H9 (cell line): ENCODE data around the gene OVOL1. TPM values are rescaled to one million over a fixed set of nuclear protein-coding genes. Genes with fewer than 3 reads are reported as not detected.

ENCODE experiments used
- DNase-seq: peaks from one replicate; pipeline ENCODE4 v3.0.0-alpha.2; 2017
- H2AFZ ChIP-seq: one replicate; pipeline ENCODE4 v1.6.1; 2013; ENCODE audit warnings: mild to moderate bottlenecking, low read length, control low read depth, moderate library complexity
- H2AK5ac ChIP-seq: 2 replicates; pipeline ENCODE4 v1.6.1; 2013; ENCODE audit warnings: low read length, control low read depth, mixed read lengths; ENCODE audit not compliant: insufficient read length
- H2BK120ac ChIP-seq: one replicate; pipeline ENCODE4 v1.6.1; 2013; ENCODE audit warnings: low read depth, mild to moderate bottlenecking, low read length, control low read depth, inconsistent platforms; ENCODE audit not compliant: poor library complexity, severe bottlenecking
- H2BK12ac ChIP-seq: 2 replicates; pipeline ENCODE4 v1.6.1; 2013; ENCODE audit warnings: low read length, control low read depth, mixed read lengths, low read depth; ENCODE audit not compliant: insufficient read length
- H2BK15ac ChIP-seq: 2 replicates; pipeline ENCODE4 v1.6.1; 2013; ENCODE audit warnings: low read depth, low read length, control low read depth
- H2BK20ac ChIP-seq: one replicate; pipeline ENCODE4 v1.6.1; 2013; ENCODE audit warnings: low read depth, mild to moderate bottlenecking, low read length, control low read depth, inconsistent platforms; ENCODE audit not compliant: poor library complexity, severe bottlenecking
- H2BK5ac ChIP-seq: 2 replicates; pipeline ENCODE4 v1.6.1; 2013; ENCODE audit warnings: low read length, control low read depth, mixed read lengths; ENCODE audit not compliant: insufficient read length
- H3K14ac ChIP-seq: 2 replicates; pipeline ENCODE4 v1.6.1; 2013; ENCODE audit warnings: low read length, control low read depth; ENCODE audit not compliant: insufficient read depth
- H3K18ac ChIP-seq: 2 replicates; pipeline ENCODE4 v1.6.1; 2013; ENCODE audit warnings: low read depth, mild to moderate bottlenecking, mixed read lengths, low read length, control low read depth; ENCODE audit not compliant: insufficient read length
- H3K23ac ChIP-seq: 2 replicates; pipeline ENCODE4 v1.6.1; 2013; ENCODE audit warnings: low read length, control low read depth, mixed read lengths, low read depth; ENCODE audit not compliant: insufficient read length
- H3K23me2 ChIP-seq: 2 replicates; pipeline ENCODE4 v1.6.1; 2013; ENCODE audit warnings: low read depth, mild to moderate bottlenecking, mixed read lengths, low read length, control low read depth; ENCODE audit not compliant: insufficient read length, poor library complexity, severe bottlenecking
- H3K27ac ChIP-seq: 2 replicates; pipeline ENCODE4 v1.5.1; 2013; ENCODE audit warnings: low read length, control low read depth, mixed read lengths, low read depth; ENCODE audit not compliant: insufficient read length
- H3K27me3 ChIP-seq: 2 replicates; pipeline ENCODE4 v1.6.1; 2013; ENCODE audit warnings: low read length, control low read depth, inconsistent platforms; ENCODE audit not compliant: insufficient read depth
- H3K4ac ChIP-seq: 2 replicates; pipeline ENCODE4 v1.6.1; 2013; ENCODE audit warnings: low read depth, mild to moderate bottlenecking, control low read depth, inconsistent platforms, low read length, moderate library complexity
- H3K4me1 ChIP-seq: 2 replicates; pipeline ENCODE4 v1.6.1; 2013; ENCODE audit warnings: low read length, control low read depth, inconsistent platforms; ENCODE audit not compliant: insufficient read depth
- H3K4me2 ChIP-seq: 2 replicates; pipeline ENCODE4 v1.6.1; 2013; ENCODE audit warnings: low read length, control low read depth, mixed read lengths; ENCODE audit not compliant: insufficient read length, insufficient read depth
- H3K56ac ChIP-seq: 2 replicates; pipeline ENCODE4 v1.6.1; 2013; ENCODE audit warnings: low read depth, mild to moderate bottlenecking, mixed read lengths, low read length, control low read depth; ENCODE audit not compliant: insufficient read length
- H3K79me1 ChIP-seq: 2 replicates; pipeline ENCODE4 v1.6.1; 2013; ENCODE audit warnings: low read depth, mild to moderate bottlenecking, moderate library complexity, low read length, control low read depth, inconsistent platforms; ENCODE audit not compliant: insufficient read depth, poor library complexity, severe bottlenecking
- H3K79me2 ChIP-seq: 2 replicates; pipeline ENCODE4 v1.6.1; 2013; ENCODE audit warnings: low read length, control low read depth, inconsistent platforms; ENCODE audit not compliant: insufficient read depth
- H3K9ac ChIP-seq: 2 replicates; pipeline ENCODE4 v1.6.1; 2013; ENCODE audit warnings: low read length, control low read depth, mixed read lengths; ENCODE audit not compliant: insufficient read length; ENCODE audit errors: extremely low read depth
- H3K9me3 ChIP-seq: one replicate; pipeline ENCODE4 v1.6.1; 2013; ENCODE audit warnings: low read depth, low read length, inconsistent platforms; ENCODE audit not compliant: control insufficient read depth
- H3T11ph ChIP-seq: one replicate; pipeline ENCODE4 v1.6.1; 2013; ENCODE audit warnings: mild to moderate bottlenecking, low read length, control low read depth, inconsistent platforms
- H4K20me1 ChIP-seq: one replicate; pipeline ENCODE4 v1.6.1; 2013; ENCODE audit not compliant: control insufficient read depth, insufficient read length, insufficient read depth
- H4K5ac ChIP-seq: 2 replicates; pipeline ENCODE4 v1.6.1; 2013; ENCODE audit warnings: low read depth, mild to moderate bottlenecking, mixed read lengths, low read length, control low read depth; ENCODE audit not compliant: insufficient read length
- H4K8ac ChIP-seq: replicated peaks from 2 replicates; pipeline ENCODE4 v1.6.1; 2013; ENCODE audit warnings: low read length, control low read depth, mixed read lengths, low read depth; ENCODE audit not compliant: insufficient read length
- H4K91ac ChIP-seq: 2 replicates; pipeline ENCODE4 v1.6.1; 2013; ENCODE audit warnings: low read depth, mild to moderate bottlenecking, moderate library complexity, mixed read lengths, low read length, control low read depth; ENCODE audit not compliant: insufficient read length
- H3K27ac Mint-ChIP-seq, 3 experiments: 2 replicates in 2 of 3; 3 replicates in 1 of 3; pipeline ENCODE4 v1.8.0; 2020 to 2021; ENCODE audit warnings: mixed read lengths in 3 of 3, mild to moderate bottlenecking in 1 of 3, moderate library complexity in 1 of 3
- H3K27me3 Mint-ChIP-seq: 2 replicates; pipeline ENCODE4 v1.8.0; 2021; ENCODE audit warnings: low read depth, mild to moderate bottlenecking, moderate library complexity, mixed read lengths
- H3K36me3 Mint-ChIP-seq, 3 experiments: 2 replicates in 2 of 3; 3 replicates in 1 of 3; pipeline ENCODE4 v1.8.0; 2020 to 2021; ENCODE audit warnings: low read depth in 3 of 3, mixed read lengths in 3 of 3; ENCODE audit not compliant: insufficient read depth in 1 of 3
- H3K4me1 Mint-ChIP-seq, 2 experiments: 2 replicates each; pipeline ENCODE4 v1.8.0; 2020; ENCODE audit warnings: mixed read lengths in 2 of 2
- H3K4me3 Mint-ChIP-seq, 2 experiments: 2 replicates in 1 of 2; 3 replicates in 1 of 2; pipeline ENCODE4 v1.8.0; 2020 to 2021; ENCODE audit warnings: mild to moderate bottlenecking in 2 of 2, mixed read lengths in 2 of 2, moderate library complexity in 1 of 2
- H3K9me3 Mint-ChIP-seq, 2 experiments: 2 replicates in 1 of 2; 3 replicates in 1 of 2; pipeline ENCODE4 v1.8.0; 2020; ENCODE audit warnings: mild to moderate bottlenecking in 2 of 2, mixed read lengths in 2 of 2, moderate library complexity in 1 of 2
- WGBS: extraction: QIAGEN DNeasy Blood & Tissue Kit; methylation state at CpG from one replicate; pipeline ENCODE4 v1.1.7; 2013; ENCODE audit warnings: missing lambda C conversion rate, low lambda C conversion rate, mixed read lengths; ENCODE audit not compliant: insufficient read length; ENCODE audit errors: extremely low coverage; 5-methylcytosine and 5-hydroxymethylcytosine counted together
- total RNA-seq: library from RNA; stranded (reverse); gene quantifications from 2 replicates; pipeline ENCODE4 v1.2.1, GENCODE V29; 2021
- TF ChIP-seq, protein P1 (sequence below): fragments of 200-600 bp; sonication (generic); conservative IDR thresholded peaks from 3 replicates; pipeline ENCODE4 v1.8.0; 2021; ENCODE audit warnings: antibody characterized with exemption, mild to moderate bottlenecking

OVOL1 gene
- total RNA-seq, 1 experiment from 2014 or later, result 5.1 TPM

DNA sequence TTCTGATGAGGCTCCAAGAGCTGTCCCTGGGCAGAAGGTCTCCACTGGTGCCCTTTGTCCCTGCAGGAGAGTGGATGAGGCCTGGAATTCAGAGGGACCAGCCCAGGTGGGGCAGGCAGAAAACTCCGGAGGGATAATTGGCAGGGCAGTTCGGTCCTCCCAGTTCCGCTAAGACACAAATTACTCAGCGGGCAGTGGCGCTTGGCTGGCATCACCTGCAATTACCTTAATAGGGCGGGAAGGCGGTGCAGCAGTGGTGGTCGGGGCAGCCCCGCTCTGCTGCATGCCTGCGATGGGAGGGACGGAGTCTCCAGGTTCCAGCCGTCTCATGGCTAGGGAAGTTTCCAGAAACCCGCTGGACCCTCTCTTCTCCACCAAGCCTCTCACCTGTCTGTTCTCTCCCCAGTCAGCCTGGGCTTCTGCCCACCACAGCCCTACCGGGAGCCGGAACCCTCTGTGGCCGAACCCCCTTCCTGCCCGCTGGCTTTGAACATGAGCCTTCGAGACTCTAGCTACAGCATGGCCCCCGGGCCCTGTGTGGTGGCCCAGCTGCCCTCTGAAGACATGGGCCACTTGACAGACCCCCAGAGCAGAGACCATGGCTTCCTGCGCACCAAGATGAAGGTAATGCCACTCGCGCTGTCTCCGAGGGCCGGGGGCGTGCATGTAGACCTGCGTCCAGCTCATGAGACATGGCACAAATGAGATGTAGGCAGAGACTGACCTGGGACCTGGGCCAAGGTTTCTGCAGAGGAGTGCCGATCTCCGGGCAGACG lies 7.0 kb downstream of the OVOL1 start:
- no peak overlapping the region for H2BK20ac ChIP-seq
- H3T11ph ChIP-seq, result no peak overlapping the region
- Mint-ChIP-seq H3K27ac (peak overlapping the region in 1 of 3 experiments; percentile 89; a peak in 1 of 7 replicates), H3K27me3 (peaks cover 11% of the 10 kb centered on the region), H3K9me3 (no peaks in the 10 kb centered on the region; a peak in 1 of 5 replicates), H3K4me3 (no peak overlapping the region), H3K4me1 (peaks cover 40 to 49% of the 10 kb centered on the region in 2 experiments), H3K36me3 (peaks cover 0 to 6% (median 0%) of the 10 kb centered on the region in 3 experiments; a peak in 1 of 7 replicates)
- H3K27ac ChIP-seq, result no peak overlapping the region
- no peaks in the 10 kb centered on the region for H3K79me2 ChIP-seq
- no peak overlapping the region for H2BK5ac ChIP-seq
- no peaks in the 10 kb centered on the region for H3K23me2 ChIP-seq
- WGBS, result no CpG with 5 or more reads among the region's 29 CpGs
- no peak overlapping the region for H3K23ac ChIP-seq
- DNase-seq, result no peak
- no peaks in the 10 kb centered on the region for H3K79me1 ChIP-seq
- H3K27me3 ChIP-seq, result no peaks in the 10 kb centered on the region
- H4K5ac ChIP-seq, result no peak overlapping the region
- H3K56ac ChIP-seq, result no peak overlapping the region
- H3K14ac ChIP-seq, result no peak overlapping the region
- no peak overlapping the region for H4K8ac ChIP-seq
- H2AK5ac ChIP-seq, result no peak overlapping the region
- H3K4ac ChIP-seq, result no peak overlapping the region
- H2BK15ac ChIP-seq, result no peak overlapping the region
- no peak overlapping the region for H3K18ac ChIP-seq
- no peak overlapping the region for H2BK120ac ChIP-seq
- H3K4me1 ChIP-seq, result peaks cover 3% of the 10 kb centered on the region; the same call in 1 of the 2 replicates
- H4K20me1 ChIP-seq, result no peaks in the 10 kb centered on the region
- TF ChIP-seq, protein P1, sequence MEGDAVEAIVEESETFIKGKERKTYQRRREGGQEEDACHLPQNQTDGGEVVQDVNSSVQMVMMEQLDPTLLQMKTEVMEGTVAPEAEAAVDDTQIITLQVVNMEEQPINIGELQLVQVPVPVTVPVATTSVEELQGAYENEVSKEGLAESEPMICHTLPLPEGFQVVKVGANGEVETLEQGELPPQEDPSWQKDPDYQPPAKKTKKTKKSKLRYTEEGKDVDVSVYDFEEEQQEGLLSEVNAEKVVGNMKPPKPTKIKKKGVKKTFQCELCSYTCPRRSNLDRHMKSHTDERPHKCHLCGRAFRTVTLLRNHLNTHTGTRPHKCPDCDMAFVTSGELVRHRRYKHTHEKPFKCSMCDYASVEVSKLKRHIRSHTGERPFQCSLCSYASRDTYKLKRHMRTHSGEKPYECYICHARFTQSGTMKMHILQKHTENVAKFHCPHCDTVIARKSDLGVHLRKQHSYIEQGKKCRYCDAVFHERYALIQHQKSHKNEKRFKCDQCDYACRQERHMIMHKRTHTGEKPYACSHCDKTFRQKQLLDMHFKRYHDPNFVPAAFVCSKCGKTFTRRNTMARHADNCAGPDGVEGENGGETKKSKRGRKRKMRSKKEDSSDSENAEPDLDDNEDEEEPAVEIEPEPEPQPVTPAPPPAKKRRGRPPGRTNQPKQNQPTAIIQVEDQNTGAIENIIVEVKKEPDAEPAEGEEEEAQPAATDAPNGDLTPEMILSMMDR, result no peak
- no peaks in the 10 kb centered on the region for H3K9me3 ChIP-seq
- no peak overlapping the region for H2AFZ ChIP-seq
- H2BK12ac ChIP-seq, result no peak overlapping the region
- H4K91ac ChIP-seq, result no peak overlapping the region
- H3K4me2 ChIP-seq, result no peak overlapping the region
- H3K9ac ChIP-seq, result no peak overlapping the region
